Measurements from ENCODE around the gene FAM20C.
A peak's percentile ranks its signal among the peaks of the same experiment; 100 is the strongest.

Gene FAM20C

GRCh38 chr7:255038-255435 lies 62.7 kb downstream of the FAM20C start:
- H3K9me3 ChIP-seq = peaks cover 72% of the 10 kb centered on the region
- H3K4me2 ChIP-seq = no peak overlapping the region
- H3K27me3 ChIP-seq = no peaks in the 10 kb centered on the region
- no peaks in the 10 kb centered on the region for H3K4me1 ChIP-seq
- H3K9ac ChIP-seq = no peak overlapping the region
- H3K27ac ChIP-seq = no peak overlapping the region
- TF ChIP-seq Cebpa-rat (IDR thresholded peaks at IDR 0.05) = no peak
- H4K20me1 ChIP-seq = no peaks in the 10 kb centered on the region
- H3K36me3 ChIP-seq = peaks cover 100% of the 10 kb centered on the region
- H3K4me3 ChIP-seq = no peak overlapping the region

GRCh38 chr7:255721-256361 lies 63.5 kb downstream of the FAM20C start:
- Histone ChIP-seq H3K27me3 (no peaks in the 10 kb centered on the region), H3K36me3 (peaks cover 100% of the 10 kb centered on the region), H3K9ac (no peak overlapping the region), H3K4me3 (no peak overlapping the region), H3K9me3 (peaks cover 80% of the 10 kb centered on the region), H3K27ac (no peak overlapping the region), H3K4me2 (no peak overlapping the region), H3K4me1 (no peaks in the 10 kb centered on the region), H4K20me1 (no peaks in the 10 kb centered on the region)
- no peak for TF ChIP-seq Cebpa-rat (IDR thresholded peaks at IDR 0.05)

- H3K27me3 ChIP-seq = no peaks in the 10 kb centered on the region
- no peak overlapping the region for H3K27ac ChIP-seq
- no peaks in the 10 kb centered on the region for H4K20me1 ChIP-seq
- no peak overlapping the region for H3K9ac ChIP-seq
- H3K9me3 ChIP-seq = peaks cover 86% of the 10 kb centered on the region
- H3K36me3 ChIP-seq = peaks cover 100% of the 10 kb centered on the region
- no peak overlapping the region for H3K4me2 ChIP-seq
- no peak overlapping the region for H3K4me3 ChIP-seq
- no peak for TF ChIP-seq Cebpa-rat (IDR thresholded peaks at IDR 0.05)
- H3K4me1 ChIP-seq = no peaks in the 10 kb centered on the region
Measured at GRCh38 chr7:256461-256940, 64.1 kb downstream of the FAM20C start.

- Histone ChIP-seq H3K4me2 (no peak overlapping the region), H3K4me3 (0 out of 2 replicates have a peak overlapping the region, but pooled peaks have one; percentile 3), H3K36me3 (peaks cover 100% of the 10 kb centered on the region), H3K27ac (no peak overlapping the region), H3K4me1 (no peaks in the 10 kb centered on the region), H4K20me1 (no peaks in the 10 kb centered on the region), H3K9ac (no peak overlapping the region), H3K27me3 (no peaks in the 10 kb centered on the region), H3K9me3 (peaks cover 92% of the 10 kb centered on the region)
- TF ChIP-seq Cebpa-rat (IDR thresholded peaks at IDR 0.05) = no peak
Measured at GRCh38 chr7:256981-257646, 64.7 kb downstream of the FAM20C start.

- peaks cover 97% of the 10 kb centered on the region for H3K9me3 ChIP-seq
- H3K36me3 ChIP-seq = peaks cover 95% of the 10 kb centered on the region
- H3K9ac ChIP-seq = no peak overlapping the region
- 0 out of 2 replicates have a peak overlapping the region, but pooled peaks have one; percentile 3 for H3K4me3 ChIP-seq
- no peak overlapping the region for H3K4me2 ChIP-seq
- no peaks in the 10 kb centered on the region for H3K27me3 ChIP-seq
- no peaks in the 10 kb centered on the region for H4K20me1 ChIP-seq
- H3K27ac ChIP-seq = no peak overlapping the region
- no peaks in the 10 kb centered on the region for H3K4me1 ChIP-seq
- no peak for TF ChIP-seq Cebpa-rat (IDR thresholded peaks at IDR 0.05)
Measured at GRCh38 chr7:257647-257992, 65.2 kb downstream of the FAM20C start.

GRCh38 chr7:258476-259190 lies 66.3 kb downstream of the FAM20C start:
- Histone ChIP-seq H3K27ac (no peak overlapping the region), H3K9ac (no peak overlapping the region), H3K27me3 (no peaks in the 10 kb centered on the region), H3K4me3 (no peak overlapping the region), H3K9me3 (peaks cover 93% of the 10 kb centered on the region), H3K4me1 (no peaks in the 10 kb centered on the region), H3K36me3 (peaks cover 85% of the 10 kb centered on the region), H4K20me1 (no peaks in the 10 kb centered on the region), H3K4me2 (no peak overlapping the region)
- TF ChIP-seq Cebpa-rat (IDR thresholded peaks at IDR 0.05) = no peak

- H3K27me3 ChIP-seq = no peaks in the 10 kb centered on the region
- H3K9me3 ChIP-seq = peaks cover 93% of the 10 kb centered on the region
- peaks cover 79% of the 10 kb centered on the region for H3K36me3 ChIP-seq
- H3K9ac ChIP-seq = no peak overlapping the region
- H3K27ac ChIP-seq = no peak overlapping the region
- no peaks in the 10 kb centered on the region for H3K4me1 ChIP-seq
- no peak overlapping the region for H3K4me3 ChIP-seq
- H3K4me2 ChIP-seq = no peak overlapping the region
- TF ChIP-seq Cebpa-rat (IDR thresholded peaks at IDR 0.05) = no peak
- H4K20me1 ChIP-seq = no peaks in the 10 kb centered on the region
Measured at GRCh38 chr7:259191-259505, 66.8 kb downstream of the FAM20C start.

GRCh38 chr7:259751-260405 lies 67.5 kb downstream of the FAM20C start:
- Histone ChIP-seq H3K9ac (no peak overlapping the region), H3K36me3 (peaks cover 72% of the 10 kb centered on the region), H4K20me1 (no peaks in the 10 kb centered on the region), H3K4me1 (no peaks in the 10 kb centered on the region), H3K9me3 (peaks cover 86% of the 10 kb centered on the region), H3K4me2 (no peak overlapping the region), H3K4me3 (peak overlapping the region; percentile 14; the same call in 1 of the 2 replicates), H3K27me3 (no peaks in the 10 kb centered on the region), H3K27ac (no peak overlapping the region)
- no peak for TF ChIP-seq Cebpa-rat (IDR thresholded peaks at IDR 0.05)

- Histone ChIP-seq H3K36me3 (peaks cover 64% of the 10 kb centered on the region), H3K27ac (no peak overlapping the region), H3K4me2 (no peak overlapping the region), H3K4me3 (peak overlapping the region; percentile 38; the same call in 1 of the 2 replicates), H4K20me1 (no peaks in the 10 kb centered on the region), H3K9me3 (peaks cover 78% of the 10 kb centered on the region), H3K9ac (no peak overlapping the region), H3K4me1 (no peaks in the 10 kb centered on the region), H3K27me3 (no peaks in the 10 kb centered on the region)
- no peak for TF ChIP-seq Cebpa-rat (IDR thresholded peaks at IDR 0.05)
Measured at GRCh38 chr7:260441-261281, 68.3 kb downstream of the FAM20C start.
